Measurements from ENCODE around the gene SCGB1A1. TPM values are rescaled to one million over a fixed set of nuclear protein-coding genes. Genes with fewer than 3 reads are reported as not detected.

SCGB1A1 gene
- total and polyA plus RNA-seq, 2 donors (not counting 1 experiment from before 2014, with no cell fraction given): not detected

DNA sequence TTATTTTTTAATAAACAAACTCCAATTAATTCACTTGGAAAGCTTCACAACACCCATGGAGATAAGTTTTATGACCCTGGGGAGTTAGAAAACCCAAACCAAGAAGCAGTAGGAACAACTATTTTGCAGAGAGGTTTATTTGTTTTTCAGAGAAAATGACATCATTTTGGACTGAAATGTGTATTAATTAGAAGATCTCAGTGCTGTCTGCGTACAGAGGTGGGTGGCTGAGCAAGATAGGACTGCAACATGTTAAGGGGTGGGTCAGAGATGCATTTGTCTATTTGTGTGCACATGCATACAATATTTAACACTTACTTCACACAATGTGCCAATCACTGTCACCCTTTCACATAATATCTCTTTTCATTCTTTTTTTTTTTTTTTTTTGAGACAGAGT lies 1.1 kb downstream of the SCGB1A1 start:
- CTCF ChIA-PET: interaction anchor here (1.3 to 11.8 kb wide), 3 partner anchors 9 to 140 kb away, joined by 3 to 339 read pairs (median 207); no protein-coding TSS in a partner anchor

More for the DNA sequence above, 1.1 kb downstream of the SCGB1A1 start:
- no peaks in the 10 kb centered on the region for H3K79me2 ChIP-seq (ENCODE audit: control insufficient read depth, insufficient read depth, low read length)
- Mint-ChIP-seq H3K27me3 (peaks cover 11% of the 10 kb centered on the region), H3K4me1 (peaks cover 3% of the 10 kb centered on the region), H3K9me3 (ENCODE audit: insufficient read depth) (no peaks in the 10 kb centered on the region), H3K27ac (no peak overlapping the region), H3K4me3 (no peak overlapping the region)
- no peak overlapping the region for H3K4me2 ChIP-seq (replicated peaks; ENCODE audit: low read depth, low read length, poor library complexity, severe bottlenecking)
- no peaks in the 10 kb centered on the region for H4K20me1 ChIP-seq (ENCODE audit: control insufficient read depth, insufficient read depth, low read length, poor library complexity, severe bottlenecking)
- H3K4me3 ChIP-seq (ENCODE audit: control extremely low read depth in 1 of 5, extremely low read depth in 1 of 5, insufficient read depth in 1 of 5, low read depth in 2 of 5, low read length in 4 of 5): no peak overlapping the region
- no peak overlapping the region for H3K27ac ChIP-seq (ENCODE audit: low read length in 2 of 2)
- H3K9ac ChIP-seq (ENCODE audit: low read length): no peak overlapping the region
- POLR2A ChIA-PET: no interaction called here
- no peaks in the 10 kb centered on the region for H3K36me3 ChIP-seq (replicated peaks in 1 of 2; ENCODE audit: control extremely low read depth in 1 of 2, control insufficient read depth in 1 of 2, extremely low read depth in 1 of 2, insufficient read depth in 2 of 2, low read length in 1 of 2)
- H3K9me3 ChIP-seq (ENCODE audit: control extremely low read depth in 1 of 3, control insufficient read depth in 2 of 3, insufficient read depth in 1 of 3, low read length in 2 of 3): no peaks in the 10 kb centered on the region
- ATAC-seq (ENCODE audit: low read depth): no peak
- no peak overlapping the region for H2AFZ ChIP-seq (ENCODE audit: insufficient read depth, low read depth, low read length, poor library complexity, severe bottlenecking)
- TF ChIP-seq EZH2 (IDR thresholded peaks at IDR 0.05; ENCODE audit: borderline replicate concordance, insufficient read depth, low read depth, low read length, poor library complexity, severe bottlenecking): no peak
- no peak for TF ChIP-seq CTCF (IDR thresholded peaks at IDR 0.05)
- H3K4me1 ChIP-seq (ENCODE audit: control insufficient read depth in 2 of 2, insufficient read depth in 2 of 2, low read length in 2 of 2): peaks cover 4 to 6% of the 10 kb centered on the region in 2 donors
- 80% methylated on average over 1 of the region's 1 CpG for WGBS (ENCODE audit: insufficient coverage)
- intact Hi-C loops (cut with micrococcal nuclease): loop anchor here (5.0 kb wide), 1 partner anchor 462 kb away; the partner anchor contains the start of gene SLC3A2
- H3K27me3 ChIP-seq (replicated peaks in 1 of 4; ENCODE audit: control extremely low read depth in 1 of 4, control insufficient read depth in 3 of 4, insufficient read depth in 4 of 4, low read length in 3 of 4): peaks cover 0 to 2% (median 0%) of the 10 kb centered on the region in 4 experiments
- no peak for DNase-seq

Measured in B cell (primary cell).